Neural progenitor cell (in vitro differentiated cells): Measurements from ENCODE around the gene PHB1. TPM values are rescaled to one million over a fixed set of nuclear protein-coding genes. Genes with fewer than 3 reads are reported as not detected.

ENCODE experiments used
- DNase-seq: peaks from one replicate; pipeline ENCODE4 v3.0.0-alpha.2; 2016; ENCODE audit warnings: low spot score
- H2AFZ ChIP-seq: fragments of 200-600 bp; sonication (generic); replicated peaks from 2 replicates; pipeline ENCODE4 v1.6.1; 2016; ENCODE audit warnings: antibody characterized with exemption
- H3F3A ChIP-seq: fragments of 200-600 bp; sonication (generic); 2 replicates; pipeline ENCODE4 v1.6.1; 2016; ENCODE audit warnings: antibody characterized with exemption, low read depth
- H3K27ac ChIP-seq: fragments of 200-600 bp; sonication (generic); 2 replicates; pipeline ENCODE4 v1.5.1; 2016; ENCODE audit warnings: mild to moderate bottlenecking
- H3K27me3 ChIP-seq: fragments of 200-600 bp; sonication (generic); 2 replicates; pipeline ENCODE4 v1.6.1; 2016; ENCODE audit warnings: mild to moderate bottlenecking, moderate library complexity
- H3K36me3 ChIP-seq: fragments of 200-600 bp; sonication (generic); 2 replicates; pipeline ENCODE4 v1.5.1; 2016
- H3K4me1 ChIP-seq: fragments of 200-600 bp; sonication (generic); 2 replicates; pipeline ENCODE4 v1.6.1; 2016; ENCODE audit warnings: mixed run types
- H3K4me2 ChIP-seq: fragments of 200-600 bp; sonication (generic); 2 replicates; pipeline ENCODE4 v1.6.1; 2016
- H3K4me3 ChIP-seq: fragments of 200-600 bp; sonication (generic); 2 replicates; pipeline ENCODE4 v1.5.1; 2016
- H3K79me2 ChIP-seq: fragments of 200-600 bp; sonication (generic); 2 replicates; pipeline ENCODE4 v1.6.1; 2016; ENCODE audit warnings: low read depth
- H3K9ac ChIP-seq: fragments of 200-600 bp; sonication (generic); 2 replicates; pipeline ENCODE4 v1.6.1; 2016
- H3K9me3 ChIP-seq: fragments of 200-600 bp; sonication (generic); 2 replicates; pipeline ENCODE4 v1.5.1; 2016; ENCODE audit warnings: low read depth
- H4K20me1 ChIP-seq: fragments of 200-600 bp; sonication (generic); 2 replicates; pipeline ENCODE4 v1.6.1; 2016; ENCODE audit warnings: low read depth
- H3K27ac Mint-ChIP-seq: 3 replicates; pipeline ENCODE4 v1.8.0; 2021; ENCODE audit warnings: mixed read lengths
- H3K27me3 Mint-ChIP-seq: 2 replicates; pipeline ENCODE4 v1.8.0; 2022; ENCODE audit warnings: low read depth, mild to moderate bottlenecking, inconsistent platforms, moderate library complexity, mixed read lengths; ENCODE audit not compliant: insufficient read depth
- H3K36me3 Mint-ChIP-seq: 3 replicates; pipeline ENCODE4 v1.8.0; 2021; ENCODE audit warnings: mixed read lengths
- H3K4me1 Mint-ChIP-seq: 3 replicates; pipeline ENCODE4 v1.8.0; 2021; ENCODE audit warnings: mixed read lengths
- H3K4me3 Mint-ChIP-seq: 3 replicates; pipeline ENCODE4 v1.8.0; 2021; ENCODE audit warnings: mild to moderate bottlenecking, moderate library complexity, mixed read lengths
- H3K9me3 Mint-ChIP-seq: 3 replicates; pipeline ENCODE4 v1.8.0; 2020; ENCODE audit warnings: mixed read lengths
- EZH2 ChIP-seq: fragments of 200-600 bp; sonication (generic); IDR thresholded peaks from 2 replicates; pipeline ENCODE4 v1.6.1; 2017; ENCODE audit warnings: antibody characterized with exemption, mild to moderate bottlenecking, moderate library complexity
- EZH2phosphoT487 ChIP-seq: fragments of 200-600 bp; sonication (generic); IDR thresholded peaks from 2 replicates; pipeline ENCODE4 v1.6.1; 2017; ENCODE audit warnings: antibody characterized with exemption
- total RNA-seq: library from RNA; depleted of rRNA; stranded (reverse); fragments of >200 nt; gene quantifications from 2 replicates; pipeline ENCODE4 v1.2.3, GENCODE V29; 2015; ENCODE audit warnings: low replicate concordance
- TF ChIP-seq, protein P1 (sequence below): fragments of 200-600 bp; sonication (generic); IDR thresholded peaks from 2 replicates; pipeline ENCODE4 v1.5.1; 2017; ENCODE audit warnings: antibody characterized with exemption, mild to moderate bottlenecking

Gene PHB1
- total RNA-seq, 1 donor from 2014 or later, result 126 TPM

DNA sequence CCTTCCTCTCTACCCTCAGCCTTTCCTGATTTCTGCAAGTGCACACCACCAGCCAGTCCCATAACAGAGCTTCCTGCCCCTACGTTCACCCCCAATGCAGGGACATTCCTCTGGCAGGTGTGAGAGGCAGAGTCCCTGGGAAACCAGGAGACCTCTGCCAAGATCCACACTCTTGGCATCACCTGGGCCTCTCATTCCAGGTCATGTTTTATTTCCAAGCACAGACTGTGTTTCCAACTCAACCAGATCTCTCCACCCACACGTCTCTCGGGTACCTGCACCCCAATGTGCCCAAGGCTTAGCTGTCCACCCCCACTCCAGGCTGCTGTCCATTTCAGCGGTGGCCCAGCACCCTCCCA is 21.0 kb upstream of the PHB1 start:
- H2AFZ ChIP-seq, result no peak overlapping the region
- no peak overlapping the region for H3K27ac ChIP-seq
- H3K9me3 Mint-ChIP-seq, result no peaks in the 10 kb centered on the region
- peaks cover 41% of the 10 kb centered on the region for H3F3A ChIP-seq
- H3K36me3 Mint-ChIP-seq, result no peaks in the 10 kb centered on the region
- peaks cover 48% of the 10 kb centered on the region for H3K4me1 Mint-ChIP-seq
- peaks cover 28% of the 10 kb centered on the region for H3K27me3 Mint-ChIP-seq
- no peaks in the 10 kb centered on the region for H3K36me3 ChIP-seq
- H3K4me3 ChIP-seq, result no peak overlapping the region
- H3K79me2 ChIP-seq, result no peaks in the 10 kb centered on the region
- H4K20me1 ChIP-seq, result no peaks in the 10 kb centered on the region
- no peak overlapping the region for H3K27ac Mint-ChIP-seq
- H3K4me2 ChIP-seq, result no peak overlapping the region
- no peaks in the 10 kb centered on the region for H3K27me3 ChIP-seq
- no peak for DNase-seq
- no peak overlapping the region for H3K9ac ChIP-seq
- TF ChIP-seq EZH2 (no peak), EZH2phosphoT487 (no peak)
- TF ChIP-seq, protein P1, sequence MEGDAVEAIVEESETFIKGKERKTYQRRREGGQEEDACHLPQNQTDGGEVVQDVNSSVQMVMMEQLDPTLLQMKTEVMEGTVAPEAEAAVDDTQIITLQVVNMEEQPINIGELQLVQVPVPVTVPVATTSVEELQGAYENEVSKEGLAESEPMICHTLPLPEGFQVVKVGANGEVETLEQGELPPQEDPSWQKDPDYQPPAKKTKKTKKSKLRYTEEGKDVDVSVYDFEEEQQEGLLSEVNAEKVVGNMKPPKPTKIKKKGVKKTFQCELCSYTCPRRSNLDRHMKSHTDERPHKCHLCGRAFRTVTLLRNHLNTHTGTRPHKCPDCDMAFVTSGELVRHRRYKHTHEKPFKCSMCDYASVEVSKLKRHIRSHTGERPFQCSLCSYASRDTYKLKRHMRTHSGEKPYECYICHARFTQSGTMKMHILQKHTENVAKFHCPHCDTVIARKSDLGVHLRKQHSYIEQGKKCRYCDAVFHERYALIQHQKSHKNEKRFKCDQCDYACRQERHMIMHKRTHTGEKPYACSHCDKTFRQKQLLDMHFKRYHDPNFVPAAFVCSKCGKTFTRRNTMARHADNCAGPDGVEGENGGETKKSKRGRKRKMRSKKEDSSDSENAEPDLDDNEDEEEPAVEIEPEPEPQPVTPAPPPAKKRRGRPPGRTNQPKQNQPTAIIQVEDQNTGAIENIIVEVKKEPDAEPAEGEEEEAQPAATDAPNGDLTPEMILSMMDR, result no peak
- H3K4me3 Mint-ChIP-seq, result no peak overlapping the region
- H3K9me3 ChIP-seq, result no peaks in the 10 kb centered on the region
- H3K4me1 ChIP-seq, result peaks cover 34% of the 10 kb centered on the region

GRCh38 chr17:49434821-49435670 is 20.4 kb upstream of the PHB1 start:
- Mint-ChIP-seq H3K4me1 (peaks cover 42% of the 10 kb centered on the region), H3K27ac (no peak overlapping the region), H3K36me3 (no peaks in the 10 kb centered on the region), H3K9me3 (no peaks in the 10 kb centered on the region), H3K27me3 (peaks cover 29% of the 10 kb centered on the region), H3K4me3 (no peak overlapping the region)
- no peaks in the 10 kb centered on the region for H3K36me3 ChIP-seq
- no peaks in the 10 kb centered on the region for H3K79me2 ChIP-seq
- no peaks in the 10 kb centered on the region for H3K27me3 ChIP-seq
- peak; percentile 62 for DNase-seq
- H3K4me3 ChIP-seq, result no peak overlapping the region
- peak overlapping the region; percentile 15 for H3K4me2 ChIP-seq
- H3F3A ChIP-seq, result peaks cover 41% of the 10 kb centered on the region
- H2AFZ ChIP-seq, result peak overlapping the region; percentile 82
- H3K9ac ChIP-seq, result no peak overlapping the region
- H3K4me1 ChIP-seq, result peaks cover 29% of the 10 kb centered on the region
- TF ChIP-seq EZH2, result no peak
- TF ChIP-seq, protein P1, result peak; percentile 80
- no peak for TF ChIP-seq EZH2phosphoT487
- H3K9me3 ChIP-seq, result no peaks in the 10 kb centered on the region
- no peaks in the 10 kb centered on the region for H4K20me1 ChIP-seq
- H3K27ac ChIP-seq, result no peak overlapping the region

- peaks cover 26% of the 10 kb centered on the region for H3K4me1 Mint-ChIP-seq
- Histone ChIP-seq H4K20me1 (no peaks in the 10 kb centered on the region), H3K27ac (no peak overlapping the region), H2AFZ (no peak overlapping the region), H3K79me2 (no peaks in the 10 kb centered on the region), H3K9me3 (no peaks in the 10 kb centered on the region), H3K9ac (no peak overlapping the region), H3K4me3 (no peak overlapping the region), H3K4me2 (no peak overlapping the region), H3F3A (peaks cover 26% of the 10 kb centered on the region), H3K36me3 (no peaks in the 10 kb centered on the region), H3K4me1 (peaks cover 10% of the 10 kb centered on the region), H3K27me3 (no peaks in the 10 kb centered on the region)
- peak overlapping the region; percentile 33 for H3K4me3 Mint-ChIP-seq
- no peak for TF ChIP-seq EZH2phosphoT487
- no peak for TF ChIP-seq EZH2
- TF ChIP-seq, protein P1, result no peak
- no peaks in the 10 kb centered on the region for H3K9me3 Mint-ChIP-seq
- H3K27ac Mint-ChIP-seq, result no peak overlapping the region
- H3K36me3 Mint-ChIP-seq, result no peaks in the 10 kb centered on the region
- DNase-seq, result no peak
- peaks cover 22% of the 10 kb centered on the region for H3K27me3 Mint-ChIP-seq
Observed at GRCh38 chr17:49433000-49433694, 18.5 kb upstream of the PHB1 start.
